PC-3 (cell line): Measurements from ENCODE around the gene ZNF577. TPM values are rescaled to one million over a fixed set of nuclear protein-coding genes. Genes with fewer than 3 reads are reported as not detected.
A peak's percentile ranks its signal among the peaks of the same experiment; 100 is the strongest.

Source experiments
- ATAC-seq: fragments of 200-7000 bp; cut with Tn5 transposase; 2 replicates; pipeline ENCODE4 v1.9.1; 2020; ENCODE audit warnings: mild to moderate bottlenecking, moderate library complexity
- BruUV-seq: library from RNA; stranded (reverse); fragments of 400-500 nt; replicated peaks from 2 replicates; lab custom pipeline; 2021; lab: Mats Ljungman, UMichigan
- CTCF ChIA-PET: fragments of 300-600 bp; sonication (Branson Sonifier 250); formaldehyde crosslinking; loops from one replicate; lab custom pipeline; 2022; ENCODE audit warnings: antibody characterized with exemption; lab: Charles Lee
- POLR2A ChIA-PET: fragments of 300-600 bp; sonication (Branson Sonifier 250); formaldehyde crosslinking; loops from one replicate; lab custom pipeline; 2022; ENCODE audit warnings: antibody characterized with exemption; ENCODE audit not compliant: unreplicated experiment; lab: Charles Lee
- DNase-seq: peaks from one replicate; pipeline ENCODE4 v3.0.0-alpha.2; 2015
- H2AFZ ChIP-seq: fragments of 300-600 bp; sonication (generic); 2 replicates; pipeline ENCODE4 v1.6.0; 2016; ENCODE audit warnings: antibody characterized with exemption, low read length
- H3F3A ChIP-seq: fragments of 300-600 bp; sonication (generic); one replicate; pipeline ENCODE4 v1.6.0; 2017; ENCODE audit warnings: antibody characterized with exemption, low read length, control low read depth, mild to moderate bottlenecking; ENCODE audit not compliant: unreplicated experiment
- H3K27ac ChIP-seq: fragments of 300-600 bp; sonication (generic); 2 replicates; pipeline ENCODE4 v1.5.1; 2016; ENCODE audit warnings: mild to moderate bottlenecking, low read length
- H3K27me3 ChIP-seq: fragments of 300-600 bp; sonication (generic); 2 replicates; pipeline ENCODE4 v1.6.1; 2016; ENCODE audit warnings: low read length, mixed read lengths
- H3K36me3 ChIP-seq: fragments of 300-600 bp; sonication (generic); 2 replicates; pipeline ENCODE4 v1.6.1; 2016; ENCODE audit warnings: low read depth, mixed run types, low read length, mixed read lengths
- H3K4me1 ChIP-seq: fragments of 300-600 bp; sonication (generic); 2 replicates; pipeline ENCODE4 v1.5.1; 2016; ENCODE audit warnings: low read length; ENCODE audit not compliant: insufficient read depth
- H3K4me2 ChIP-seq: fragments of 300-600 bp; sonication (generic); 2 replicates; pipeline ENCODE4 v1.6.0; 2016; ENCODE audit warnings: low read length
- H3K4me3 ChIP-seq: fragments of 300-600 bp; sonication (generic); 2 replicates; pipeline ENCODE4 v1.5.1; 2016; ENCODE audit warnings: mild to moderate bottlenecking, low read length, mixed read lengths
- H3K79me2 ChIP-seq: fragments of 300-600 bp; sonication (generic); 2 replicates; pipeline ENCODE4 v1.6.1; 2017; ENCODE audit warnings: low read length, mixed read lengths
- H3K9ac ChIP-seq: fragments of 300-600 bp; sonication (generic); 2 replicates; pipeline ENCODE4 v1.6.0; 2016; ENCODE audit warnings: mild to moderate bottlenecking, low read length
- H3K9me2 ChIP-seq: fragments of 300-600 bp; sonication (generic); replicated peaks from 2 replicates; pipeline ENCODE4 v1.6.1; 2016; ENCODE audit warnings: mixed run types, low read length, mixed read lengths
- H3K9me3 ChIP-seq: fragments of 300-600 bp; sonication (generic); 2 replicates; pipeline ENCODE4 v1.6.1; 2016; ENCODE audit warnings: low read length, mixed read lengths
- H4K20me1 ChIP-seq: fragments of 300-600 bp; sonication (generic); 2 replicates; pipeline ENCODE4 v1.6.1; 2016; ENCODE audit warnings: low read length, mixed read lengths
- CTCF ChIP-seq: fragments of 300-600 bp; sonication (generic); conservative IDR thresholded peaks from 2 replicates; pipeline ENCODE4 v1.5.1; 2017; ENCODE audit warnings: antibody characterized with exemption, low read depth, mild to moderate bottlenecking, low read length
- EZH2 ChIP-seq: fragments of 300-600 bp; sonication (generic); IDR thresholded peaks from one replicate; pipeline ENCODE4 v1.6.1; 2017; ENCODE audit warnings: antibody characterized with exemption, mild to moderate bottlenecking, low read length; ENCODE audit not compliant: unreplicated experiment
- EZH2phosphoT487 ChIP-seq: fragments of 300-600 bp; sonication (generic); IDR thresholded peaks from 2 replicates; pipeline ENCODE4 v1.6.1; 2018; ENCODE audit warnings: mild to moderate bottlenecking, antibody characterized with exemption, low read length, borderline replicate concordance
- intact Hi-C: fragments of 100-400 bp; cut with micrococcal nuclease; formaldehyde crosslinking; loops from 2 replicates; pipeline ENCODE4 v1.9.0; 2023
- total RNA-seq: library from RNA; depleted of rRNA; stranded (reverse); fragments of >200 nt; gene quantifications from 2 replicates; pipeline ENCODE4 v1.2.3, GENCODE V29; 2014

ZNF577 gene
- total RNA-seq, 1 experiment from 2014 or later: 7.2 TPM

DNA sequence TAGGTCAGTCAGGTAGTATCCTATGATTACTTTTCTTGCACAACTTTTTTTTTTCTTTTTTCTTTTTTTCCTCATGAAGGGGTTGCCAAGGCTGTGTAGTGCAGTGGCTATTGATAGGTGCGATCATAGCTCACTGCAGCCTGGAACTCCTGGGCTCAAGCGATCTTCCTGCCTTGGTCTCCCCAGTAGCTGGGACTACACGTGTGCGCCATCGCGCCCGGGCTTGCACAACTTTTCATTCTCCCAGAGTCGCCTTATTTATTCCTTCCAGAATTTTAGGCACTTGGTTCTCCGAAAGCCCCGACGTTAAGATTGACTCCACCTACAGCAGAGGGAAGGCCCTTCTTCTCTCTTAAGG is 38.7 kb upstream of the ZNF577 start:
- no peak for DNase-seq
- Histone ChIP-seq H3F3A (no peaks in the 10 kb centered on the region), H3K27ac (no peak overlapping the region), H3K36me3 (peaks cover 28% of the 10 kb centered on the region), H2AFZ (peak overlapping the region; percentile 99), H3K27me3 (no peaks in the 10 kb centered on the region), H3K4me2 (peak overlapping the region; percentile 86), H3K9me2 (no peaks in the 10 kb centered on the region), H3K79me2 (peaks cover 13% of the 10 kb centered on the region), H3K9ac (no peak overlapping the region), H3K9me3 (peaks cover 55% of the 10 kb centered on the region), H3K4me1 (peaks cover 6% of the 10 kb centered on the region; the same call in 1 of the 2 replicates), H3K4me3 (peak overlapping the region; percentile 84), H4K20me1 (no peaks in the 10 kb centered on the region)
- ChIA-PET CTCF (no interaction called here), POLR2A (no interaction called here)
- no peak for ATAC-seq
- intact Hi-C loops: loop anchor here (10.0 kb wide), 1 partner anchor 118 kb away; the partner anchor contains the start of gene ZNF432
- TSS peak; percentile 44 for BruUV-seq
- TF ChIP-seq EZH2phosphoT487 (no peak), CTCF (no peak), EZH2 (no peak)

DNA sequence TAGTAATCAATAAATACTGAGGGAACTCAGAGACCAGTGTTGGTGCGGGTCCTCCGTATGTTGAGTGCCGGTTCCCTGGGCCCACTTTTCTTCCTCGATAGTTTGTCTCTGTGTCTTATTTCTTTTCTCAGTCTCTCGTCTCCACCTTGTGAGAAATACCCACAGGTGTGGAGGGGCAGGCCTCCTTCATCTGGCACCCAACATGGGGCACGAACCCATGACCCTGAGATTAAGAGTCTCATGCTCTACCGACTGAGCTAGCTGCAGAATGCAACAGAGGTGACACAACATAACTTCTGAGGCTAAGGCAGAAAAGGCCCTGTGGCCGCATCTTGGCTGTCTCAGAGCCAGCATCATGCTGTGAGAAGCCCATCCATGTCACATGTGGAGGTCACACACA is 34.2 kb upstream of the ZNF577 start:
- DNase-seq: no peak
- H3K27ac ChIP-seq: no peak overlapping the region
- no peaks in the 10 kb centered on the region for H3F3A ChIP-seq
- CTCF ChIA-PET: no interaction called here
- POLR2A ChIA-PET: no interaction called here
- no peaks in the 10 kb centered on the region for H4K20me1 ChIP-seq
- H3K79me2 ChIP-seq: no peaks in the 10 kb centered on the region
- peaks cover 55% of the 10 kb centered on the region for H3K9me3 ChIP-seq
- H3K36me3 ChIP-seq: peaks cover 4% of the 10 kb centered on the region; the same call in 1 of the 2 replicates
- no peaks in the 10 kb centered on the region for H3K4me1 ChIP-seq
- intact Hi-C loops: loop anchor here (10.0 kb wide), 1 partner anchor 123 kb away; the partner anchor contains the start of gene ZNF432
- no peak for ATAC-seq
- H2AFZ ChIP-seq: no peak overlapping the region
- no peak overlapping the region for H3K9ac ChIP-seq
- no peak overlapping the region; the same call in 1 of the 2 replicates for H3K4me3 ChIP-seq
- no peaks in the 10 kb centered on the region for H3K9me2 ChIP-seq
- no peak overlapping the region for H3K4me2 ChIP-seq
- BruUV-seq: no TSS peak
- no peaks in the 10 kb centered on the region for H3K27me3 ChIP-seq
- no peak for TF ChIP-seq CTCF
- TF ChIP-seq EZH2: no peak
- no peak for TF ChIP-seq EZH2phosphoT487

- no peak overlapping the region for H3K27ac ChIP-seq
- H3K9ac ChIP-seq: no peak overlapping the region
- ChIA-PET CTCF (no interaction called here), POLR2A (no interaction called here)
- H2AFZ ChIP-seq: no peak overlapping the region
- no peaks in the 10 kb centered on the region for H3K79me2 ChIP-seq
- BruUV-seq: no TSS peak
- no peaks in the 10 kb centered on the region for H3K4me1 ChIP-seq
- H3K36me3 ChIP-seq: peaks cover 4% of the 10 kb centered on the region; the same call in 1 of the 2 replicates
- H3K4me3 ChIP-seq: no peak overlapping the region
- TF ChIP-seq EZH2phosphoT487: no peak
- TF ChIP-seq CTCF: no peak
- no peak for TF ChIP-seq EZH2
- H3F3A ChIP-seq: no peaks in the 10 kb centered on the region
- intact Hi-C loops: loop anchor here (10.0 kb wide), 1 partner anchor 125 kb away; the partner anchor contains the start of gene ZNF432
- H4K20me1 ChIP-seq: no peaks in the 10 kb centered on the region
- ATAC-seq (no peak), DNase-seq (no peak)
- no peak overlapping the region for H3K4me2 ChIP-seq
- H3K9me3 ChIP-seq: peaks cover 74% of the 10 kb centered on the region
- H3K9me2 ChIP-seq: no peaks in the 10 kb centered on the region
- no peaks in the 10 kb centered on the region for H3K27me3 ChIP-seq
These were observed 31.9 kb upstream of the ZNF577 start for GRCh38 chr19:51919606-51920005.
